ENCODE measurements around the gene BTBD2. TPM values are rescaled to one million over a fixed set of nuclear protein-coding genes. Genes with fewer than 3 reads are reported as not detected.

The BTBD2 gene
- polyA plus RNA-seq, 3 donors: 2.8 to 36.0 (median 3.3) TPM

- no peaks in the 10 kb centered on the region for H3K9me3 Mint-ChIP-seq
- 88% methylated on average over 8 of the region's 9 CpGs for WGBS (ENCODE audit: insufficient coverage)
- no peak overlapping the region for H3K9ac ChIP-seq (ENCODE audit: insufficient read depth, low read length, poor library complexity, severe bottlenecking)
- intact Hi-C loops (cut with micrococcal nuclease): loop anchor here in 1 of 2 donors (5.0 kb wide), 1 partner anchor 35 kb away; the partner anchor contains the start of genes IZUMO4 and MOB3A
- H3K36me3 Mint-ChIP-seq: no peaks in the 10 kb centered on the region
- peak overlapping the region in 1 of 2 donors; percentile 90 for H3K4me3 Mint-ChIP-seq
- TF ChIP-seq, protein P1, sequence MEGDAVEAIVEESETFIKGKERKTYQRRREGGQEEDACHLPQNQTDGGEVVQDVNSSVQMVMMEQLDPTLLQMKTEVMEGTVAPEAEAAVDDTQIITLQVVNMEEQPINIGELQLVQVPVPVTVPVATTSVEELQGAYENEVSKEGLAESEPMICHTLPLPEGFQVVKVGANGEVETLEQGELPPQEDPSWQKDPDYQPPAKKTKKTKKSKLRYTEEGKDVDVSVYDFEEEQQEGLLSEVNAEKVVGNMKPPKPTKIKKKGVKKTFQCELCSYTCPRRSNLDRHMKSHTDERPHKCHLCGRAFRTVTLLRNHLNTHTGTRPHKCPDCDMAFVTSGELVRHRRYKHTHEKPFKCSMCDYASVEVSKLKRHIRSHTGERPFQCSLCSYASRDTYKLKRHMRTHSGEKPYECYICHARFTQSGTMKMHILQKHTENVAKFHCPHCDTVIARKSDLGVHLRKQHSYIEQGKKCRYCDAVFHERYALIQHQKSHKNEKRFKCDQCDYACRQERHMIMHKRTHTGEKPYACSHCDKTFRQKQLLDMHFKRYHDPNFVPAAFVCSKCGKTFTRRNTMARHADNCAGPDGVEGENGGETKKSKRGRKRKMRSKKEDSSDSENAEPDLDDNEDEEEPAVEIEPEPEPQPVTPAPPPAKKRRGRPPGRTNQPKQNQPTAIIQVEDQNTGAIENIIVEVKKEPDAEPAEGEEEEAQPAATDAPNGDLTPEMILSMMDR (IDR thresholded peaks at IDR 0.05): no peak
- H3K4me1 Mint-ChIP-seq: peaks cover 21% of the 10 kb centered on the region
- H3K27ac ChIP-seq (ENCODE audit: low read depth in 1 of 2, low read length in 2 of 2): no peak overlapping the region
- H3K27ac Mint-ChIP-seq: peak overlapping the region in 4 of 7 donors; percentile 26 to 94 (median 57)
- peaks cover 27 to 29% of the 10 kb centered on the region in 2 donors for H3K4me1 ChIP-seq (ENCODE audit: control insufficient read depth in 1 of 2, insufficient read depth in 2 of 2, low read length in 2 of 2)
- H3K36me3 ChIP-seq (replicated peaks in 1 of 2; ENCODE audit: control insufficient read depth in 1 of 2, insufficient read depth in 2 of 2, low read length in 2 of 2): no peaks in the 10 kb centered on the region
- H3K4me2 ChIP-seq (replicated peaks; ENCODE audit: extremely low read depth, low read length, poor library complexity, severe bottlenecking): peak overlapping the region; percentile 83
- DNase-seq: no peak
- H3K27me3 ChIP-seq (ENCODE audit: control insufficient read depth in 2 of 2, insufficient read depth in 2 of 2, low read length in 2 of 2): no peaks in the 10 kb centered on the region
- no peaks in the 10 kb centered on the region for H4K20me1 ChIP-seq (ENCODE audit: insufficient read depth, low read length)
- H2AFZ ChIP-seq (ENCODE audit: insufficient read depth, low read depth, low read length, poor library complexity, severe bottlenecking): no peak overlapping the region
- H3K27me3 Mint-ChIP-seq (ENCODE audit: low read depth in 3 of 3): peaks cover 0 to 1% (median 0%) of the 10 kb centered on the region in 3 donors
- no peak overlapping the region for H3K4me3 ChIP-seq (replicated peaks in 1 of 3; ENCODE audit: low read depth in 2 of 3, low read length in 3 of 3)
- no peaks in the 10 kb centered on the region for H3K79me2 ChIP-seq (ENCODE audit: insufficient read depth, low read length)
- no peaks in the 10 kb centered on the region for H3K9me3 ChIP-seq (replicated peaks in 1 of 2; ENCODE audit: control insufficient read depth in 1 of 2, insufficient read depth in 1 of 2, low read length in 2 of 2)
Observed at GRCh38 chr19:2062770-2063169, 47.3 kb upstream of the BTBD2 start.

GRCh38 chr19:2062389-2062729 lies 46.8 kb upstream of the BTBD2 start:
- Histone ChIP-seq H3K4me3 (replicated peaks in 1 of 3; ENCODE audit: low read depth in 2 of 3, low read length in 3 of 3) (peak overlapping the region in 2 of 3 experiments; percentile 74 to 77), H4K20me1 (ENCODE audit: insufficient read depth, low read length) (no peaks in the 10 kb centered on the region), H3K9ac (ENCODE audit: insufficient read depth, low read length, poor library complexity, severe bottlenecking) (peak overlapping the region; percentile 83), H3K4me1 (ENCODE audit: control insufficient read depth in 1 of 2, insufficient read depth in 2 of 2, low read length in 2 of 2) (peaks cover 30 to 33% of the 10 kb centered on the region in 2 donors), H3K27ac (ENCODE audit: low read depth in 1 of 2, low read length in 2 of 2) (peak overlapping the region in 1 of 2 donors; percentile 92), H3K36me3 (replicated peaks in 1 of 2; ENCODE audit: control insufficient read depth in 1 of 2, insufficient read depth in 2 of 2, low read length in 2 of 2) (no peaks in the 10 kb centered on the region), H3K4me2 (replicated peaks; ENCODE audit: extremely low read depth, low read length, poor library complexity, severe bottlenecking) (peak overlapping the region; percentile 83), H3K79me2 (ENCODE audit: insufficient read depth, low read length) (no peaks in the 10 kb centered on the region), H2AFZ (ENCODE audit: insufficient read depth, low read depth, low read length, poor library complexity, severe bottlenecking) (peak overlapping the region; percentile 71), H3K27me3 (ENCODE audit: control insufficient read depth in 2 of 2, insufficient read depth in 2 of 2, low read length in 2 of 2) (no peaks in the 10 kb centered on the region), H3K9me3 (replicated peaks in 1 of 2; ENCODE audit: control insufficient read depth in 1 of 2, insufficient read depth in 1 of 2, low read length in 2 of 2) (no peaks in the 10 kb centered on the region)
- TF ChIP-seq, protein P1 (IDR thresholded peaks at IDR 0.05): no peak
- Mint-ChIP-seq H3K9me3 (no peaks in the 10 kb centered on the region), H3K4me3 (peak overlapping the region; percentile 82 to 90), H3K36me3 (no peaks in the 10 kb centered on the region), H3K27ac (peak overlapping the region in 6 of 7 donors; percentile 88 to 98 (median 94)), H3K27me3 (ENCODE audit: low read depth in 3 of 3) (peaks cover 0 to 1% (median 0%) of the 10 kb centered on the region in 3 donors), H3K4me1 (peaks cover 21% of the 10 kb centered on the region)
- WGBS (ENCODE audit: insufficient coverage): 39% methylated on average over 9 of the region's 10 CpGs
- intact Hi-C loops (cut with micrococcal nuclease): loop anchor here in 1 of 2 donors (5.0 kb wide), 1 partner anchor 35 kb away; the partner anchor contains the start of genes IZUMO4 and MOB3A
- no peak for DNase-seq
